Measurements from ENCODE around the gene TMEM42. TPM values are rescaled to one million over a fixed set of nuclear protein-coding genes. Genes with fewer than 3 reads are reported as not detected.

The TMEM42 gene
- total and polyA plus RNA-seq, 10 of the 15 experiments (the other 5 are each of a cell fraction or from before 2014, with no cell fraction given) = 5.0 to 20.5 (median 12.2) TPM

GRCh38 chr3:44861412-44862225 is at the start of gene TMEM42 (continued):
- TF ChIP-seq PKNOX1 (IDR thresholded peaks at IDR 0.05) (0 out of 2 replicates have a peak, but pooled peaks have one; percentile 14), ZNF592 (IDR thresholded peaks at IDR 0.05) (no peak), CBFB (IDR thresholded peaks at IDR 0.05; ENCODE audit: low read depth) (no peak; the same call in 1 of the 2 replicates), CREB1 (IDR thresholded peaks at IDR 0.05; ENCODE audit: low read depth) (peak; percentile 91), BCL3 (IDR thresholded peaks at IDR 0.05; ENCODE audit: borderline replicate concordance, insufficient read depth, low read depth, low read length, poor library complexity, severe bottlenecking) (peak; percentile 29), ZBTB33 (IDR thresholded peaks at IDR 0.05) (no peak), SP1 (IDR thresholded peaks at IDR 0.05; ENCODE audit: low read depth, low read length) (peak; percentile 85), USF1 (IDR thresholded peaks at IDR 0.05; ENCODE audit: borderline replicate concordance, extremely low read length, insufficient read depth, low read depth, low read length) (peak; percentile 100), LARP7 (IDR thresholded peaks at IDR 0.05) (no peak), HDAC2 (IDR thresholded peaks at IDR 0.05) (no peak), ZNF384 (IDR thresholded peaks at IDR 0.05; ENCODE audit: borderline replicate concordance, low read depth, low read length) (no peak), ZNF24 (IDR thresholded peaks at IDR 0.05) (no peak), BRCA1 (IDR thresholded peaks at IDR 0.05; ENCODE audit: low read depth, low read length) (0 out of 2 replicates have a peak, but pooled peaks have one; percentile 7), TCF12 (IDR thresholded peaks at IDR 0.05; ENCODE audit: low read depth, low read length) (peak; percentile 12; the same call in 1 of the 2 replicates), SUZ12 (IDR thresholded peaks at IDR 0.05; ENCODE audit: unreplicated experiment) (no peak), POLR2AphosphoS5 (IDR thresholded peaks at IDR 0.05; ENCODE audit: low read length) (peak; percentile 79), ZNF274 (IDR thresholded peaks at IDR 0.05; ENCODE audit: insufficient read depth, insufficient read length) (no peak), BACH1 (IDR thresholded peaks at IDR 0.05; ENCODE audit: borderline replicate concordance) (peak; percentile 73), KAT2A (conservative IDR thresholded peaks at IDR 0.05; ENCODE audit: control insufficient read depth, low read depth, low read length) (no peak)

All from GM12878 (cell line).